GM19043 (cell line): ENCODE measurements around the gene VWA3B.
A peak's percentile ranks its signal among the peaks of the same experiment; 100 is the strongest.
"Not testable (repeated sequence)": the region's sequence is repeated elsewhere in the genome, so short reads cannot be mapped to it uniquely, and the experiment has no call there.

Experiments
- ATAC-seq: cut with Tn5 transposase; IDR thresholded peaks from one replicate; pipeline ENCODE4 v1.9.1; 2021; ENCODE audit warnings: low read depth; ENCODE audit not compliant: unreplicated experiment

VWA3B gene

DNA sequence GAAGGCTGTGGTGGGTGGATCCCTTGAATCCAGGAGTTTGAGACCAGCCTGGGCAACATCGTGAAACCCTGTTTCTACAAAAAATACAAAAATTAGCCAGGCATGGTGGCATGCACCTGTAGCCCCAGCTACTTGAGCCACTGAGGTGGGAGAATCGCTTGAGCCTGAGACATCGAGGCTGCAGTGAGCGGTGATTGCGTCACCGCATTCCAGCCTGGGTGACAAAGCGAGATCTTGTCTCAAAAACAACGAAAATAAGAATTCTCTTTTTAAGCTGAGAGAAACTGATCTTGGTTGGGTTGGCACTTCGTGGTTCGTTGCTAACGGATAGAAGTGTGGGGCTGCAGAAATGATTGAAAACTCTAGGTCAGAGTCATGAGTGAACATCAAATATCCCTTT lies 150.0 kb downstream of the VWA3B start:
- ATAC-seq, result no peak

DNA sequence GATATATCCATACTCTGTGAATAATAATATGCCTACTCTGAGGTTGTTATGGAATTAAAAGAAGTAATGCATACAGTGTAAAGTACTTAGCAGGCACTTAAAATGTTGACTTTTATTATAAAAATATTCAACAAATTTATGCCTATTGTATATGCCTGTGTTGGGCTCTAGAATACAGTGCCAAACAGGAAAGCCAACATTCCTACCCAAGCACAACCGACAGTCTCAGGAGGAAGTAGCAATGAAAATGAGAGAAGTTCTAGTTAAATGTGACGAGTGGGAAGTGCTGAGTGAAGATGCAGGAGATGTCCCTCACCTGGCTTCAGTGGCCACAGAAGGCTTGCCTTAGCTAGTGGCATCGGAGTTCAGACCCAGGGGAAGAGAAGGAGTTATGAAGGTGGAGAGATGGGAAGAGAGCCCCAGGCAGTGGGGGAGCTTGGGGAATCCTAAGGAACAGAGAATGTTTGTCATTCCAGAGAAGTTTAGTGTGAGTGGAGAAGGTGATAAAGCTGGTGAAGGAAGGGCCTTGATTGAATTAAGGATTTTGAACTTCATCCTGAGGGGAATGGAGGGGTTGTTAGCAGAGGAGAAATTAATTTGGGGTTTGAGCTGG lies 153.9 kb downstream of the VWA3B start:
- no peak for ATAC-seq

DNA sequence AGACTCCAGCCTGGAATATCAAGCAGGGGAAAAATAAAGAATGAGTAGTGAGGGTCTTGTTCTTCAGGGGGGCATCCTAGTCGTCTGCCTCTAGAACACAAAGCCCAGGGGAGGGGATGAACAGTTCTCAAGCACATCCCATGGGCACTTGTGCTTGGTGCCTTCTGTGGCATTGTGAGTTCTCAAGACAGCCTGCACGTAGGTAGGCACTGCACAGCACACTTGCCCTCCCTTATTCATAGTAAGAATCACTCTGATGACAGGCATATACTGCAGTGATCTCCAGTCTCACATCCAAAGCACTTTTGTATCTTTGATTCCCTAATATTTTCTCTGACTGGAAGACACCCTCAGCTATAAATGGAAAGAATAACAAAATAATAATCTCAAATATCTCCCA lies 154.6 kb downstream of the VWA3B start:
- no peak for ATAC-seq

DNA sequence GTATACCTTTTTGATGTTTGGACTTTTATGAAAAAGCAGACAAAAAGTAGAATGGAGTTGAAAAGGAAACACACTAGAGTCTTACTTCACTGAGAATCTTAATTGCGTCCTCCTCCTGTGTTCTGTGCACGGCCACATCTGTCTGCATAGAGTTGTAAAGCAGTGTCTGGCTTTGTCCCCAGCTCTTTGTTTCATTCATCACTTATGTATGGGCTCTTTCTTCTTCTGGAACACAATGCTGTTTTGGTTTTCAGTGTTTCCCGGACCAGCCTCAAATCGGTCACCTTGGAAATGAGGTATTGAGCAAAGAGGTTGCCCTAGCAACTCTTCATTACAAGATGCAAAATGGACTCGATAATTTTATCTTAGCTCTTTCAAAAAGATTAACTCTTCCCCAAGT lies 155.0 kb downstream of the VWA3B start:
- ATAC-seq, result no peak

DNA sequence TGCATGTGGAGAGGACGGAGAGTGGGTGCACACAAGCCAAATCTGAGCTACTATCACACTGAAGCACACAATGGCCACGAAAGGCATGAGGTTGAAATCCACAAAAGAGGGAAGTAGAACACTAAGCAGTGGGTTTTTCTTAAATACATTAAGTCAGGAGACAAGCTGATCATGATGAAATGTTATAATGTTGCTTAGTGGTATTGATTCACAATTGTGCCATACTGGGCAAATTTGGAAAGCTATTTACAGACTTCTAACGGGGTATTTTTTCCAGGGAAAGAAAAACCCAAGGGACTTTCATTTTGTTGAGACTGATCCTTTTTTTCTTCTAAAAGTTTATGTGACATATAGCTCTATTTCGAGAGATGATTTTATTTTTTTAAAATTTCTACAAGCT lies 158.5 kb downstream of the VWA3B start:
- no peak for ATAC-seq

DNA sequence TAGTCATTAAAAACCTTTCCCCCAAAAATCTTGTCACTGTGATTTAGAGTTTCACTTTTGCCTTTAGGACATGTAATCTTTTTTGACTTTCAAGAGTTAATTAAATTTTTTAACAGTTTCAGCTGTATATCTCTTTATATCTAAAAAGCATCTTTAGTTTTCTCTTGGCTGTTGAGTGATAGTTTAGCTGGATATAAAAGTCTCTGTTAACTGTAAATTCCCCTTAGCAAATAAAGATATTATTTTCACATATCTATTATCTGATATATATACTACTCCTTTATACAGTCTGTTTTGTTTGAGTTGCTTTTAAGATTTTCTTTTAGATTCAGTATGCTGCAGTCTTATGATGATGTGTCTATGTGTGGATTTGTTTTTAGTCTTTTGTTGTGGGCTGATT lies 160.4 kb downstream of the VWA3B start:
- ATAC-seq, result no peak

DNA sequence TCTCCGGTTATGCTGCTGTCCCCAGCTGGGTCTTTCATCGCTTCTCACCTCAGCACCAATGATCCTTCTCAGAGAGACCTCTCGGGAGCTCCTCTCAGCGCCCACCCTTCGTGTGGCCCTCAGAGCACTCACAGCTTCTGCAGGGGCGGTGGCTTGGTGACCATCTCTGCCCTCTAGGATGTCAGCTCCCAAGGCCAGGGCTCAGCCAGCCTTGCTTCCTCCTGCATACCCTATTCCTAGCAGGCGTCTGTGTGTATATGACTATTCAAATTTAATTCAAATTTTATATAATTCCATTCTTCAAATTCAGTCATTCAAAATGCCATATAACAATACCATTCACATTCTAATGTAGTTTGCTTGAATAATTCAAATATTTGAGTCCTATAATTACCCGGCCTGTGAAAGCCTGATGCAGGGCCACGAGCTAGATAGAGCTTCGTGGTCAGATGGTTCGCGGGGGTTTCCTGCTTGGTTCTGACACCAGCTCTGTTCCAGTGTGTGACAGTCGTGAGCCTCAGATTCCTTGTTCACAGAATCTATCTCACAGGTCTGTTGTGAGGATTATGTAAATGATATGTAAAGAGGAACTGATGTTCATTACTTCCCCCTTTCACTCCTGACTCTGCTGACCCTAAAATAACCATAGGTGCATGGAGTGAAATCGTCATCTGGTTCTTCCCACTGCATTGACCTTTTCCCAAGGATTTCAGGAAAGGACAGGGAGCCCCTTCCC lies 165.2 kb downstream of the VWA3B start:
- ATAC-seq, result no peak

DNA sequence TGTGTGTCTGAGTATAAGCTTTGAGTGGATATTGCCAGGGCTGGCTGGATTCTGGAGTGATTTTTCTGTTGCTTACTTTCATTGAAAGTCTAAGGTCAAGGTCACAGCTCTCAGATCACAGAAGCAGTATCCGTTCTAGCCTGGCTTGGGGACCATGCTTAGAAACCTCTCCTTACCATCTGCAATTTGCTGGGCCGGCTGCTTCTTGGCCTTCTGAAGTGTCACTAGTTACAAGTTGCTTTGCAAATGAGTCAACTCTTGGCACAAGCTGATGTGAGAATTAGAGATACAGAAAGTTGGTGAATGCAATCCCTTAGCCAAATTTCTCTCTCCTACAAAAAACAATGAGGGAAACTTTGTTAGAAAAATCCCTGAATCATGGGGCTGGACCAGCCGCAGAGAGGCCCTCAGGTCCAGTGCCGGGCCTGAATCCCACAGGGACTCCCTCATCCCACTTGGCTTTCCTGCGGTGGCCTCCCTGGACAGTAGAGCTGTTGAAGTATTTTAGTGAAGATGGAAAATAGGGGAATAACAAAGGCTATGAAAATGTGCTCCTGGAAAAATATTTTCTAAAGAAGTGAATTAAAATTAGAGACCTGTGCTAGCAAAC lies 166.6 kb downstream of the VWA3B start:
- ATAC-seq, result no peak

DNA sequence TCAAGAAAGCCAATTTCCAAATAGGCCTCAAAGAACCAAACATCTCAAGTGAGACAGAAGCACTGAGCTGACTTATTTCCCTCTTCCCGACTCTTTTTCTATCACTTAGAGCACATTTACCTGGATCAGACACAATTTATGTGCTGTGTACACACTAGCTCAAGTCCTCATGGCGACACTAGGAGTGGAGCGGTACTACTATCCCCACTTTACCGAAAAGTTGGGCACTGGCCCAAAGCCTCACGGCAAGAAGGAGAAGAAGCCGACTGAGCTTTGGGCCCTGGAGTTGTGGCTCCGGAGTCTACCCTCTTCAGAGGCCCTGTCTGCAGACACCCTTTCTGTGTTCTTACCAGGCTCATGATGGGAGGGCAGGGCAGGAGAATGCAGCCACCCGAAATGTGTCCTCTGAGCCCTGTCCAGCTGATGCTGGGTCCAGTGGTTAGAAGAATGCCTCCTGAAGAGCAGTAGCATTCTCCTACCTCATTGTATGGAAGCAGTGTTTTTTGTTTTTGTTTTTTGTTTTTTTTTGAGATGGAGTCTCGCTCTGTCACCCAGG lies 167.6 kb downstream of the VWA3B start:
- ATAC-seq, result no peak

DNA sequence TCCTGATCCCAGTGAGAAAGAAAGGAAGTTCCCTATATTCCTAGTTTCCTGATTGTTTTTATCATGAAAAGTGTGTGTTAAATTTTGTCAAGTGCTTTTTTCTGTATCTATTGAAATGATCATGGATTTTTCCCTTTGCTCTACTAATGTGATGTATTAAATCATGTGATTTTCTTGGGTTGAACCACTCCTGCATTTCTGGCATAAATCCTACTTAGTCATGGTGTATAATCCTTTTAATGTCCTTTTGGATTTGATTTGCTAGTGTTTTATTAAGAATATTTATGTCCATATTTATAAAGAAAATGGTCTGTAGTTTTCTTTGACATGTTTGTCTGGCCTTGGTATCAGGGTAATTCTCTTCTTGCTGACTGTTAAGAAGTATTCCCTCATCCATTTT lies 171.9 kb downstream of the VWA3B start:
- ATAC-seq, result no peak

DNA sequence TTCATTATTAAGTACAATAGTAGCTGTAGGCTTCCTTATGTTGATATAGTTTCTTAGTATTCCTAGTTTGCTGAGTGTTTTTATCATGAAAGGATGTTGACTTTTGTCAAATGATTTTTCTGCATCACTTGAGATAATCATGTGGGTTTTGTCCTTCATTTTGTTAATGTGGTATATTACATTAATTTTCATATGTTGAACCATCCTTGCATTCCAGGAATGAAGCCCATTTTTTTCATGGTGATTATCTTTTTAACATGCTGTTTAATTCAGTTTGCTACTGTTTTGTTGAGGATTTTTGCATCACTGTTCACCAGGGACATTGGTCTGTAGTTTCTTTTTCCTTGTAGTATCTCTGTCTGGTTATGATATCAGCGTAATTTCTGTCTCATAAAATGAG lies 176.4 kb downstream of the VWA3B start:
- no peak for ATAC-seq

DNA sequence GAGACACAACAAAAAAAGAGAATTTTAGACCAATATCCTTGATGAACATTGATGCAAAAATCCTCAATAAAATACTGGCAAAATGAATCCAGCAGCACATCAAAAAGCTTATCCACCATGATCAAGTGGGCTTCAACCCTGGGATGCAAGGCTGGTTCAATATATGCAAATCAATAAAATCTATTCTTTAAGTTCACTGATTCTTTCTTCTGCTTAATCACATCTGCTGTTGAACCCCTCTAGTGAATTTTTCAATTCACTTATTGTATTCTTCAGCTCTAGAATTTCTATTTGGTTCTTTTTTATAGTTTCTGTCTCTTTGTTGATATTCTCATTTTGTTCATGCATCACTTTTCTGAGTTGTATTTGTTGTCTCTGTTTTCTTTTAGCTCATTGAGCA lies 181.3 kb downstream of the VWA3B start:
- ATAC-seq, result not testable (repeated sequence)

DNA sequence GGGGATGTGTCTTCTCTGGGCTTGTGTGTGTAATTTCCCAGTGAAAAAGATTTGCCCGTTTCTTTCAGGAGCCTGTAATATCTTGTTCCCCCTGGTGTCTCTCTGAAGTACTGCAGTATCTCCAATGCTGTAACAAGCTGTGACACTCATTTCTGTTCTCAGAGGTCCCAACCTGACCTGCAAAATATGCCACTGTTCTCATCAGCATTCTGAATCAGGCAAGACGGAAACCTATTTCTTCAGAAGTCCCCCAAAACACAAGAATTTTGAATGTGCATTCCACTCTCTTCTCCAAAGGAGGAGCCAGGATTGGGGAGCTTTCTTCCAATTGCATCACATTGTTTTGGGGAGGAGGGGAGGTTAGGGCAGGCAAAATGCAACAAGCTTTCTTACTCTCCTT lies 182.3 kb downstream of the VWA3B start:
- no peak for ATAC-seq

DNA sequence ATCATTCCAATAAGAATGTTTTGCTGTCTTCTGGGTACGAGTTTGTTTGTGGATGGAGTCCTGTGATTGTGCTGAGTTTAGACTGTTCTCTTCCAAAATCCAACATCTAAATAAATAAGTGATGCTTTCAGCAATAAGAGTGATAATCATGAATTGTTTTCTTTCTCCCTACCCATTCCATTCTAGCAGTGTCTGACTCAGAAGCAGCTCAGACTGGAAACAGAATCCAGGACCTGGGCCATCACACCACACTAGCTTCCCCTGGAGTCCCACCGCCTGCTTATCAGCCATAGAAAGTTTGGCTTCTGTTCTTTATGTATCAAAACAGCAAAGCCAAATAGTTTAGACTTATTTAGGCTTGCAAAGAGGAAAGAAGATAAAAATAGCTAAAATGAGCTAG lies 182.9 kb downstream of the VWA3B start:
- no peak for ATAC-seq

DNA sequence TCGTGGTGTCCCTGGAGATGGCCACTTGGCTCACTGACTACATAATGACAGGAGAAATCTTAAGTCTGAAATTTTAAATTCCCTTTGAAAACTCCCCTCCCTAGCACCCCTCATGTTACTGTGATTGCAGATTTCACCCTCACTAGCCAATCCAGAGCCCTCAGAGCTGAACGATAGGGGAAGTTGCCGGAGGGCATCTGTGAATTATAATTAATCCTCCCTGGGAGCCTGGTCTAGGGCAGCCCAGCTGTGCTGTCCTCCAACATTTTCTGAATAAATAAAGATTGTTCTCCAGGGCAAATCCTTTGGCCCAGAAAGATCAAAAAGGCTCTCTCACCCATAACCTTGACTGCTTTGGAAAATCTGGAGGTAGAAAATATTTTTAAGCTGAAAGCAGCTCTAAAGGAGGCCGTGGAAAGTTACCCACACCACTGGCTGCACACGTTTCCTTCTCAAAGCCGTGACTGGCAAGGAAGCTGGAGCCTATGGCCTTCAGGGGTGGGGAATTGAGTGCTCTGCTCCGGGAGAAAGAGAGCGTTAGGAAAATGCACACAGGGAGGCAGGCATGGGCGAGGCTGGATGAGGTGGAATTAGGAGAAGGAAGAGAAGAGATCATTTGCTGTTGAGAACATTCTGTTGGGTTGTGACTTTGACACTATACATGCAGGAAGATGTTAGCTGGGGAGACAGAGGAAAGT lies 190.3 kb downstream of the VWA3B start:
- ATAC-seq, result no peak

DNA sequence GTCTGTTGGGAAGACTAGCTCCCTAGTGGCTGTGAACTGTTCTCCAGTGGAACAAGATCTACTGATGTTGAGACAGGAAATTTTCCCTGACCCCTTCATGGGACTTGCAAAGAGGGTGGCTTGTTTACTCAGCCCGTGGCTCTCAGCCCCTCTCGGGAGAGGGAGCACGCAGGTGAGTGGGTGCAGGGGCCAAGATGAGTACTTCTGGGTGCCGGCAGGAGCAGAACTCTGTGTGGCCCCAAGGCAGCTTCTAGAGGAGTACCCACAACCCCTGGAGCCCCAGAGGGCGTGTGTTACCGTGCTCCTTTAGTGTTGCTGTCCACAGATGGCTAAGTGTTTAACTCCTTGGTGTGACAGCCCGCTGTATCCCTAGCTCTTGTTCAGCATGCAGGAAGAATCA lies 191.1 kb downstream of the VWA3B start:
- ATAC-seq, result no peak

DNA sequence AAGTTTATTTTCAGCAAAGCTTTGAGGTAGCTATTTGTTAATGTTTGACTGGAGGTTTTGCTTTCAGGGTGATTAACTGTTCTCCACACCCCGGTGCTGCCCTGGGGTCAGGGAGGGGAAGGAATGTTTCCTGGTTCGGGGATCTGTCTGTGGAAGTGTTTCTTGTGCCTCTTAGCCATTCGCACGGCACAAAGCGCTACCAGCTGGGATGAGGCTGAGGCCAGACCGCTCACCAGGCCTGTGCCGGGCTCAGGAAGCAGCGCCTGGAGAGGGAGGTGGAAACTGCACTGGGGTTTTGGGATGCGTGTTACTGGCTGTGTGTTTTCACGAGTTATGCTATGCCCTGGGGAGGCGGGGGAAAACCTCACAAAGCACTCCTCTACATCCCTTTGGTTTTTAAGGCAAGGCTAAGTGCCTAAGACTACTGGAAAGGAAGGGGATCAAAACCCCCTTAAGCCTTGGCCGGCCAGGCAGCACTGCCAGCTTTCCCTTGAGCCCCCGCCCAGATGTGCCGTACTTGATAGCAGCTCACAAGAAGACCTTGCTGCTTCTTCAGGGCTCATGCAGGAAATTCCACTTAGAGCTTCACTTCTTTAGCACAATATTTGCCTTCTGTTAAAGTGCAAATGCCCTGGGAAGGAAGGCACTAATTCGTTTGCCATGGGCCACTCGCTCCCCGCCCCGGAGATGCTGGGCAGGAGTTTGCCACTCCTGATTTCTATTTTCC lies 193.6 kb downstream of the VWA3B start:
- peak; percentile 71 for ATAC-seq

DNA sequence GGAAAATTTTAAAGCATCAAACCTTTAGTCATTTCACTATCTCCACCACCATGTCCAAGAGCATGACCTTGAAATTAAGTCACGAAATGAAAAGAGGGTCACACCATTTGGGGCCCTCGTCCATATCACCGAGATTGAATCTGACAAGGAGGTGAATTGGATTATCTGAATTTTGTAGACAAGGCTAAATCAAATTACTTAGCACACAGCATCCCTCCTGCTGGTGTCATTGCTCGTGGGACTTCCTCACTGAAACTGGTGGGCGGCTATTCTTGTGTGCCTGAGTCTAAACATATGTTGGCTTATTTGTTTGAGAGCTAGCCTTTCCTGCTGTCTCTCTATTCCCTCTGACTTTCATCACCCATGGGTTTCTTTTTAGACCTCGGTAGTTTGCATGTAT lies 194.6 kb downstream of the VWA3B start:
- no peak for ATAC-seq

DNA sequence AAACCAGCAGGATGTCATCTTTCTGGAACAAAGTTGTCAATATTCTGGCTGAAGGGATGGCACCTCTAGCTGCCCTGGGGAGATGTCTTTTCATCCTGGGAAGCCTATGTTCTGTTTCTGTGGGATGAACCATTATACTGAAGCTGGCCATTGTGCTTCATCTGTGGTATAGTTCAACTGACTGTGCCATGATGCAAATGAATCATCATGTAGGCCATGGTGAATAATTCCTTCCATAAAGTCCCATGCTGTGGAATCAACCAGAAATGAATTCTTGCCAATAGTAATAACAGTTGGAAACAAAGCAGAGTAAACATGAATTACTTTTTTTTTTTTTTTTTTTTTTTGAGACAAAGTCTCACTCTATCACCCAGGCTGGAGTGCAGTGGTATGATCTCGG lies 195.1 kb downstream of the VWA3B start:
- ATAC-seq, result no peak

DNA sequence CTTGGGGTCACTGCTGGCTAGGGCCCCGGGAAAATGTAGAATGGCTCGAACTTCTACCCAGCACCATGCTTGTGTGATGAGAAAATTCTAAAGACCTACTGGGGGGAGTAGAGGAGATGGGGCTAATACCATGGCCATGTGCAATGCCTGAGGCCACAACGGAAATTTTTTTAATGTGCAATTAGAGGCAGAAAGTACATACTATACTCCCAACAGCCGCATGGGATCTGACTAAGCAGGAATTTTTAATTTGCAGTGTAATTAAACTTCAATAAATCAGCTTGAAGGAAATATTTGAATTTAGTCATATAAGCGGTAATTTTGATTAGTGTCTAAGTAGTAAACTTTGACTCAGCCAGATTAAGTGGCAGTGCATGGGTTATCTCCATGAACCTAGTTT lies 206.1 kb downstream of the VWA3B start:
- ATAC-seq, result no peak
